HEK293 (cell line): Measurements from ENCODE around the gene TBPL1.

Experiments used
- CTCF ChIA-PET: fragments of 350-600 bp; formaldehyde crosslinking; extraction: SDS; loops from one replicate; lab custom pipeline; 2021; ENCODE audit warnings: antibody characterized with exemption; lab: Yijun Ruan, JAX
- POLR2A ChIA-PET: fragments of 300-600 bp; formaldehyde crosslinking; extraction: SDS; loops from one replicate; lab custom pipeline; 2020; ENCODE audit warnings: antibody characterized with exemption, inconsistent platforms; lab: Yijun Ruan, JAX
- H3K27ac ChIP-seq: fragments of 200-500 bp; sonication (Bioruptor generic); 2 replicates; pipeline ENCODE4 v1.5.1; 2014; ENCODE audit warnings: low read depth, low read length, control low read depth, inconsistent platforms; ENCODE audit errors: extremely low read depth
- H3K36me3 ChIP-seq, 2 experiments: fragments of 200-500 bp in 1 of 2; sonication (Bioruptor generic) in 1 of 2; 1 replicate in 1 of 2; 2 replicates in 1 of 2; pipeline ENCODE4 v1.5.1; 2014 to 2017; ENCODE audit warnings: inconsistent platforms in 2 of 2, low read length in 2 of 2; ENCODE audit not compliant: control insufficient read depth in 2 of 2, insufficient read depth in 1 of 2
- H3K4me1 ChIP-seq: fragments of 200-500 bp; sonication (Bioruptor generic); 2 replicates; pipeline ENCODE4 v1.5.1; 2014; ENCODE audit warnings: mild to moderate bottlenecking, low read length, inconsistent platforms; ENCODE audit not compliant: control insufficient read depth, insufficient read depth
- H3K4me3 ChIP-seq: 2 replicates; pipeline ENCODE4 v1.5.1; 2011; ENCODE audit warnings: low read depth, mild to moderate bottlenecking, control low read depth, low read length, moderate library complexity
- H3K9me3 ChIP-seq: fragments of 200-500 bp; sonication (Bioruptor generic); 2 replicates; pipeline ENCODE4 v1.5.1; 2014; ENCODE audit warnings: low read depth, low read length, inconsistent platforms; ENCODE audit not compliant: control insufficient read depth, insufficient read depth
- KLF10 ChIP-seq: fragments of 450-650 bp; IDR thresholded peaks from 2 replicates; pipeline ENCODE4 v1.5.1; 2018; ENCODE audit warnings: missing biosample characterization, mild to moderate bottlenecking, missing genetic modification characterization
- MYNN ChIP-seq: fragments of 450-650 bp; formaldehyde crosslinking; IDR thresholded peaks from 2 replicates; pipeline ENCODE4 v1.5.1; 2016; ENCODE audit warnings: missing biosample characterization, missing genetic modification characterization, borderline replicate concordance
- PRDM2 ChIP-seq: fragments of 450-650 bp; formaldehyde crosslinking; IDR thresholded peaks from 2 replicates; pipeline ENCODE4 v1.5.1; 2016; ENCODE audit warnings: missing biosample characterization, missing genetic modification characterization, borderline replicate concordance
- PRDM4 ChIP-seq: fragments of 450-650 bp; formaldehyde crosslinking; IDR thresholded peaks from 2 replicates; pipeline ENCODE4 v1.5.1; 2017; ENCODE audit warnings: missing biosample characterization, missing genetic modification characterization
- TSHZ1 ChIP-seq: fragments of 450-650 bp; formaldehyde crosslinking; IDR thresholded peaks from 2 replicates; pipeline ENCODE4 v1.5.1; 2016; ENCODE audit warnings: missing biosample characterization, missing genetic modification characterization, borderline replicate concordance
- ZBTB17 ChIP-seq: fragments of 450-650 bp; formaldehyde crosslinking; IDR thresholded peaks from 2 replicates; pipeline ENCODE4 v1.5.1; 2016; ENCODE audit warnings: missing biosample characterization, missing genetic modification characterization
- ZBTB48 ChIP-seq: fragments of 450-650 bp; formaldehyde crosslinking; IDR thresholded peaks from 2 replicates; pipeline ENCODE4 v1.5.1; 2016; ENCODE audit warnings: missing biosample characterization, missing genetic modification characterization
- ZBTB8A ChIP-seq: fragments of 450-650 bp; formaldehyde crosslinking; IDR thresholded peaks from 2 replicates; pipeline ENCODE4 v1.5.1; 2016; ENCODE audit warnings: missing biosample characterization, missing genetic modification characterization
- ZNF132 ChIP-seq: fragments of 450-650 bp; formaldehyde crosslinking; IDR thresholded peaks from 2 replicates; pipeline ENCODE4 v1.5.1; 2017; ENCODE audit warnings: missing biosample characterization, missing genetic modification characterization, borderline replicate concordance
- ZNF211 ChIP-seq: fragments of 450-650 bp; formaldehyde crosslinking; IDR thresholded peaks from 2 replicates; pipeline ENCODE4 v1.5.1; 2016; ENCODE audit warnings: low read depth, missing biosample characterization, missing genetic modification characterization
- ZNF366 ChIP-seq: fragments of 450-650 bp; formaldehyde crosslinking; conservative IDR thresholded peaks from 2 replicates; pipeline ENCODE4 v1.5.1; 2016; ENCODE audit warnings: missing biosample characterization, missing genetic modification characterization
- ZNF426 ChIP-seq: fragments of 450-650 bp; formaldehyde crosslinking; IDR thresholded peaks from 2 replicates; pipeline ENCODE4 v1.5.1; 2017; ENCODE audit warnings: missing biosample characterization, missing genetic modification characterization, mild to moderate bottlenecking, inconsistent platforms, moderate library complexity
- ZNF433 ChIP-seq: fragments of 450-650 bp; formaldehyde crosslinking; IDR thresholded peaks from 2 replicates; pipeline ENCODE4 v1.5.1; 2016; ENCODE audit warnings: missing biosample characterization, missing genetic modification characterization, low read depth
- ZNF48 ChIP-seq: fragments of 450-650 bp; formaldehyde crosslinking; IDR thresholded peaks from 2 replicates; pipeline ENCODE4 v1.5.1; 2016; ENCODE audit warnings: missing biosample characterization, missing genetic modification characterization
- ZNF510 ChIP-seq: fragments of 450-650 bp; formaldehyde crosslinking; IDR thresholded peaks from 2 replicates; pipeline ENCODE4 v1.5.1; 2018; ENCODE audit warnings: mild to moderate bottlenecking, missing genetic modification characterization, missing biosample characterization; ENCODE audit not compliant: insufficient replicate concordance
- ZNF521 ChIP-seq: fragments of 450-650 bp; formaldehyde crosslinking; IDR thresholded peaks from 2 replicates; pipeline ENCODE4 v1.5.1; 2017; ENCODE audit warnings: missing biosample characterization, mild to moderate bottlenecking, missing genetic modification characterization
- ZNF585B ChIP-seq: fragments of 450-650 bp; formaldehyde crosslinking; IDR thresholded peaks from 2 replicates; pipeline ENCODE4 v1.5.1; 2016; ENCODE audit warnings: missing biosample characterization, missing genetic modification characterization
- ZNF596 ChIP-seq: fragments of 450-650 bp; IDR thresholded peaks from 2 replicates; pipeline ENCODE4 v1.5.0; 2018; ENCODE audit warnings: missing biosample characterization, mild to moderate bottlenecking, missing genetic modification characterization, moderate library complexity
- ZNF600 ChIP-seq: fragments of 450-650 bp; formaldehyde crosslinking; IDR thresholded peaks from 2 replicates; pipeline ENCODE4 v1.5.1; 2016; ENCODE audit warnings: missing biosample characterization, missing genetic modification characterization
- ZNF623 ChIP-seq: fragments of 450-650 bp; formaldehyde crosslinking; IDR thresholded peaks from 2 replicates; pipeline ENCODE4 v1.5.1; 2016; ENCODE audit warnings: missing biosample characterization, missing genetic modification characterization
- ZNF660 ChIP-seq: fragments of 450-650 bp; IDR thresholded peaks from 2 replicates; pipeline ENCODE4 v1.5.1; 2018; ENCODE audit warnings: missing biosample characterization, mild to moderate bottlenecking, missing genetic modification characterization
- ZNF677 ChIP-seq: fragments of 450-650 bp; IDR thresholded peaks from 2 replicates; pipeline ENCODE4 v1.5.0; 2018; ENCODE audit warnings: missing biosample characterization, mild to moderate bottlenecking, missing genetic modification characterization, moderate library complexity
- ZNF692 ChIP-seq: fragments of 450-650 bp; formaldehyde crosslinking; IDR thresholded peaks from 2 replicates; pipeline ENCODE4 v1.5.1; 2016; ENCODE audit warnings: missing biosample characterization, missing genetic modification characterization

TBPL1 gene

GRCh38 chr6:133991096-133991593, 38.1 kb downstream of the TBPL1 start (continued):
- TF ChIP-seq ZNF433 (tag by site-specific recombination) (no peak), ZNF211 (no peak), ZBTB17 (0 out of 2 replicates have a peak, but pooled peaks have one; percentile 36), ZNF677 (tag by site-specific recombination) (no peak), ZNF366 (tag by site-specific recombination) (no peak), ZNF48 (tag by site-specific recombination) (no peak), ZBTB8A (tag by site-specific recombination) (no peak), ZNF585B (tag by site-specific recombination) (no peak), ZNF692 (0 out of 2 replicates have a peak, but pooled peaks have one; percentile 15), TSHZ1 (tag by site-specific recombination) (0 out of 2 replicates have a peak, but pooled peaks have one; percentile 40), KLF10 (0 out of 2 replicates have a peak, but pooled peaks have one; percentile 14), PRDM4 (tag by site-specific recombination) (no peak), ZNF426 (tag by site-specific recombination) (no peak), ZNF660 (tag by site-specific recombination) (no peak)
- TF ChIP-seq, all 188 proteins: peak for 29

GRCh38 chr6:133992992-133993680, 40.1 kb downstream of the TBPL1 start:
- no peak overlapping the region for H3K27ac ChIP-seq
- peaks cover 4% of the 10 kb centered on the region in 2 experiments; a peak in 2 of 3 replicates for H3K36me3 ChIP-seq
- peaks cover 12% of the 10 kb centered on the region for H3K4me1 ChIP-seq
- no peaks in the 10 kb centered on the region for H3K9me3 ChIP-seq
- ChIA-PET CTCF (interaction anchor here (0.7 to 4.3 kb wide), 5 partner anchors 10 to 103 kb away, joined by 3 to 17 read pairs (median 3); no protein-coding TSS in a partner anchor), POLR2A (interaction anchor here (1.0 kb wide), 1 partner anchor 39 kb away, joined by 3 read pairs; no protein-coding TSS in a partner anchor)
- H3K4me3 ChIP-seq: no peak overlapping the region
- TF ChIP-seq ZNF132 (no peak), ZNF596 (tag by site-specific recombination) (no peak), ZNF623 (tag by site-specific recombination) (no peak), ZNF510 (no peak), ZBTB48 (tag by site-specific recombination) (no peak), MYNN (tag by site-specific recombination) (no peak), ZNF600 (tag by site-specific recombination) (no peak), PRDM2 (tag by site-specific recombination) (no peak), ZNF521 (tag by site-specific recombination) (no peak)
